GM12801 (cell line): Measurements from ENCODE around the gene GRM7.

Experiments
- CTCF ChIP-seq: IDR thresholded peaks from one replicate; pipeline ENCODE4 v1.5.1; 2011; ENCODE audit warnings: control low read depth; ENCODE audit not compliant: insufficient read length; ENCODE audit errors: extremely low read depth

GRM7 gene

GRCh38 chr3:7025581-7026300 is 164.8 kb downstream of the GRM7 start:
- TF ChIP-seq CTCF, result no peak

- TF ChIP-seq CTCF, result no peak
Measured at GRCh38 chr3:7029562-7029961, 168.6 kb downstream of the GRM7 start.

- TF ChIP-seq CTCF, result no peak
Measured at GRCh38 chr3:7038394-7038793, 177.5 kb downstream of the GRM7 start.

- TF ChIP-seq CTCF, result no peak
Measured at GRCh38 chr3:7062714-7063113, 201.8 kb downstream of the GRM7 start.

- no peak for TF ChIP-seq CTCF
Measured at GRCh38 chr3:7070461-7070860, 209.5 kb downstream of the GRM7 start.

GRCh38 chr3:7074217-7074616 is 213.3 kb downstream of the GRM7 start:
- TF ChIP-seq CTCF, result no peak

GRCh38 chr3:7075117-7075516 is 214.2 kb downstream of the GRM7 start:
- no peak for TF ChIP-seq CTCF
